Endothelial cell (in vitro differentiated cells): ENCODE measurements around the gene SIX4. TPM values are rescaled to one million over a fixed set of nuclear protein-coding genes. Genes with fewer than 3 reads are reported as not detected.

Source experiments
- DNase-seq: peaks from one replicate; pipeline ENCODE4 v3.0.0; 2021; ENCODE audit warnings: low spot score
- H3K27ac Mint-ChIP-seq: one replicate; pipeline ENCODE4 v1.8.0; 2021; ENCODE audit warnings: mixed read lengths, inconsistent platforms; ENCODE audit not compliant: unreplicated experiment
- H3K27me3 Mint-ChIP-seq: one replicate; pipeline ENCODE4 v1.8.0; 2021; ENCODE audit warnings: mild to moderate bottlenecking, moderate library complexity, mixed read lengths, inconsistent platforms; ENCODE audit not compliant: unreplicated experiment
- H3K36me3 Mint-ChIP-seq: one replicate; pipeline ENCODE4 v1.8.0; 2021; ENCODE audit warnings: mild to moderate bottlenecking, low read depth, mixed read lengths, inconsistent platforms; ENCODE audit not compliant: unreplicated experiment
- H3K4me1 Mint-ChIP-seq: one replicate; pipeline ENCODE4 v1.8.0; 2021; ENCODE audit warnings: mild to moderate bottlenecking, mixed read lengths, inconsistent platforms; ENCODE audit not compliant: unreplicated experiment
- H3K4me3 Mint-ChIP-seq: one replicate; pipeline ENCODE4 v1.8.0; 2021; ENCODE audit warnings: mild to moderate bottlenecking, mixed read lengths, inconsistent platforms; ENCODE audit not compliant: unreplicated experiment
- H3K9me3 Mint-ChIP-seq: one replicate; pipeline ENCODE4 v1.8.0; 2021; ENCODE audit warnings: mixed read lengths, inconsistent platforms; ENCODE audit not compliant: unreplicated experiment
- total RNA-seq: library from RNA; stranded (reverse); fragmentation: NEBNext Ultra II Directional; extraction: Animal tissue kit (Norgen Biotek cat#: 25700); gene quantifications from one replicate; pipeline ENCODE4 v1.2.1, GENCODE V29; 2021; ENCODE audit not compliant: unreplicated experiment
- TF ChIP-seq, protein P1 (sequence below): fragments of 200-600 bp; sonication (generic); IDR thresholded peaks from one replicate; pipeline ENCODE4 v1.5.0; 2021; ENCODE audit warnings: antibody characterized with exemption; ENCODE audit not compliant: unreplicated experiment

The SIX4 gene
- total RNA-seq, 1 donor from 2014 or later: 6.3 TPM

DNA sequence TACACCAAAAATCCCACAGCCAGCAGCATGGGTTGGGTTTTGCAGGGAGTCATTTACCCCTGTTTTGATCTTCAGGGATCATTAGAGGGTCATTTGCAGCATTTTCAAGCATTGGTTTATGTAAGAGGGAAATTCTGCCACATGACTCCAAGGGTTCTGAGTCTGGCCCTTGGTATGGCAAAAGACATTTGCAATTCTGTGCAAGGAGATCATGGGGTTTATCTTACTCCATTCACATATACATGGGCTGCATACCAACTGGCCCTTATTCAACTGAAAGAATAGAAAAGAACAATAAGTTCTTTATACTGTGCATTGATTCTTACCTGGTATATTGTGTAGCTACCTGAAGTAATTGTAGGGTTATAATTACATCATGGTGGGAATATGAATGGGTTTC, 13.7 kb downstream of the SIX4 start:
- Mint-ChIP-seq H3K9me3 (no peaks in the 10 kb centered on the region), H3K36me3 (no peaks in the 10 kb centered on the region), H3K27ac (no peak overlapping the region), H3K27me3 (no peaks in the 10 kb centered on the region), H3K4me3 (no peak overlapping the region), H3K4me1 (no peaks in the 10 kb centered on the region)
- TF ChIP-seq, protein P1, sequence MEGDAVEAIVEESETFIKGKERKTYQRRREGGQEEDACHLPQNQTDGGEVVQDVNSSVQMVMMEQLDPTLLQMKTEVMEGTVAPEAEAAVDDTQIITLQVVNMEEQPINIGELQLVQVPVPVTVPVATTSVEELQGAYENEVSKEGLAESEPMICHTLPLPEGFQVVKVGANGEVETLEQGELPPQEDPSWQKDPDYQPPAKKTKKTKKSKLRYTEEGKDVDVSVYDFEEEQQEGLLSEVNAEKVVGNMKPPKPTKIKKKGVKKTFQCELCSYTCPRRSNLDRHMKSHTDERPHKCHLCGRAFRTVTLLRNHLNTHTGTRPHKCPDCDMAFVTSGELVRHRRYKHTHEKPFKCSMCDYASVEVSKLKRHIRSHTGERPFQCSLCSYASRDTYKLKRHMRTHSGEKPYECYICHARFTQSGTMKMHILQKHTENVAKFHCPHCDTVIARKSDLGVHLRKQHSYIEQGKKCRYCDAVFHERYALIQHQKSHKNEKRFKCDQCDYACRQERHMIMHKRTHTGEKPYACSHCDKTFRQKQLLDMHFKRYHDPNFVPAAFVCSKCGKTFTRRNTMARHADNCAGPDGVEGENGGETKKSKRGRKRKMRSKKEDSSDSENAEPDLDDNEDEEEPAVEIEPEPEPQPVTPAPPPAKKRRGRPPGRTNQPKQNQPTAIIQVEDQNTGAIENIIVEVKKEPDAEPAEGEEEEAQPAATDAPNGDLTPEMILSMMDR: no peak
- no peak for DNase-seq

DNA sequence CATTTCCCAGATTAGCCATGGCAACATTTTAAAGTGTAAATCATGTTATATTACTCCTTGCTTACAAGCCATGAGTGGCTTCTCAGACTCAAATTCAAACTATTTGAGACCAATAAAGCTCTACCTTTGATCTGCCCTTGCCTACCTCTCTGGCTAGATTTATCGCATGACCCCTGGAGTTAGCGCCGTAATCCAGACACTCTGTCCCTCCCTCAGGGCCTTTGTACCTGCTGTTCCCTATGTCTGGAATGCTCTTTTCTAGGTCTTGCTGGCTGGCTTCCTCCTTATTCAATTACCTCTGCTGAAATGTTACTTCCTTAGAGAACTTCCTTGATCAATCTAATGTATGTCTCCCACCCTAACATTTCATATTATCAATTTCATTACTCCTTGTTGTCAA, 16.3 kb downstream of the SIX4 start:
- Mint-ChIP-seq H3K27ac (no peak overlapping the region), H3K27me3 (no peaks in the 10 kb centered on the region), H3K4me3 (no peak overlapping the region), H3K4me1 (no peaks in the 10 kb centered on the region), H3K9me3 (no peaks in the 10 kb centered on the region), H3K36me3 (no peaks in the 10 kb centered on the region)
- TF ChIP-seq, protein P1: no peak
- no peak for DNase-seq

DNA sequence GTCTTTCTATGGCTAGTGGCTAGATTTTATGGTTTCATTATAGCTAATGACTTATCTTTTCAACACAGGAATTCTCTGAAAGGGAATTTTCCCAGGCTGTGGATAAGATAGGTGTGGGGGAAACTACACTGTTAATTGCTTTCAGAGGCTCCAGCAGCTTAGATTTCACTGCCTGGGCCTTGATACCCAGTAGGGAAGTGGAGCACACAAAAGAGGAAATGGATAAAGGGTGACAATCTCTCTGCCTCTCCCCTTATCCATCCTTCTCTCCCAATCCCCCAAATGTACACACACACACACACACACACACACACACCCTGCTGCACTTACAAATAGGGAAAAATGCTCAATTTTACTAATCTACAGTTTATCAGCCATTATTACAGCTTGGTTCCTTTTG, 19.1 kb downstream of the SIX4 start:
- TF ChIP-seq, protein P1: no peak
- no peaks in the 10 kb centered on the region for H3K9me3 Mint-ChIP-seq
- DNase-seq: no peak
- H3K27me3 Mint-ChIP-seq: no peaks in the 10 kb centered on the region
- no peaks in the 10 kb centered on the region for H3K36me3 Mint-ChIP-seq
- no peak overlapping the region for H3K4me3 Mint-ChIP-seq
- H3K27ac Mint-ChIP-seq: no peak overlapping the region
- H3K4me1 Mint-ChIP-seq: no peaks in the 10 kb centered on the region

- Mint-ChIP-seq H3K9me3 (no peaks in the 10 kb centered on the region), H3K27ac (no peak overlapping the region), H3K27me3 (no peaks in the 10 kb centered on the region), H3K4me3 (no peak overlapping the region), H3K36me3 (no peaks in the 10 kb centered on the region), H3K4me1 (no peaks in the 10 kb centered on the region)
- TF ChIP-seq, protein P1: no peak
- no peak for DNase-seq
These were observed 23.6 kb downstream of the SIX4 start for GRCh38 chr14:60700598-60700997.

DNA sequence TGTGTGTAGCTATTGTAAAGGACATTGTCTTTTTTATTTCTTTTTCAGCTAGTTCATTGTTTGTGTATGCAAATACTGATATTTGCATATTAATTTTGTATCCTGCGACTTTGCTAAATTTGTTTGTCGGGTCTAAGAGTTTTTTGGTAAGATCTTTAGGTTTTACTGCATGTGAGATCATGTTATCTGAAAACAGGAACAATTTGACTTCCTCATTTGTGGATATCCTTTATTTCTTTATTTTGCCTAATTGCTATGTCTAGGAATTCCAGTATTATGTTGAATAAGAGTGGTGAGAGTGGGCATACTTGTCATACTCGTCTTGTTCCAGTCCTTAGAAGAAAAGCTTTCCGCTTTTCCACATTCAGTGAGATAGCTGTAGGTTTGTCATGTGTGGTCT, 28.8 kb downstream of the SIX4 start:
- DNase-seq: no peak
- H3K4me3 Mint-ChIP-seq: no peak overlapping the region
- H3K27me3 Mint-ChIP-seq: no peaks in the 10 kb centered on the region
- H3K9me3 Mint-ChIP-seq: no peaks in the 10 kb centered on the region
- H3K36me3 Mint-ChIP-seq: no peaks in the 10 kb centered on the region
- TF ChIP-seq, protein P1: no peak
- no peak overlapping the region for H3K27ac Mint-ChIP-seq
- peaks cover 5% of the 10 kb centered on the region for H3K4me1 Mint-ChIP-seq
